Endothelial cell of umbilical vein (primary cell): ENCODE results near the gene CTNND2. TPM values are rescaled to one million over a fixed set of nuclear protein-coding genes. Genes with fewer than 3 reads are reported as not detected.

Experiments used
- BruUV-seq: library from RNA; stranded (reverse); fragments of 400-500 nt; replicated peaks from 2 replicates; lab custom pipeline; 2021; lab: Mats Ljungman, UMichigan
- CTCF ChIA-PET: fragments of 300-600, 350-600 bp; sonication (Branson Sonifier 250); formaldehyde crosslinking; loops from one replicate; lab custom pipeline; 2021; ENCODE audit warnings: antibody characterized with exemption, inconsistent platforms; lab: Charles Lee
- POLR2A ChIA-PET: fragments of 300-600, 350-600 bp; sonication (Branson Sonifier 250); formaldehyde crosslinking; loops from one replicate; lab custom pipeline; 2021; ENCODE audit warnings: antibody characterized with exemption, inconsistent platforms; lab: Charles Lee
- DNase-seq: peaks from one replicate; pipeline ENCODE4 v3.0.0-alpha.2; 2011; ENCODE audit warnings: low read depth, low spot score
- FAIRE-seq: peaks from 2 replicates; lab custom pipeline; 2011; peaks lifted over from hg19 to GRCh38; lab: Jason Lieb, UNC
- H2AFZ ChIP-seq: 2 replicates; pipeline ENCODE4 v1.6.0; 2012; ENCODE audit warnings: low read depth, low read length, control low read depth, inconsistent platforms
- H3K27ac ChIP-seq: 2 replicates; pipeline ENCODE4 v1.5.1; 2011; ENCODE audit warnings: low read depth, mild to moderate bottlenecking, control low read depth, low read length, moderate library complexity; ENCODE audit not compliant: insufficient read depth
- H3K27me3 ChIP-seq, 2 experiments: 2 replicates each; pipeline versions ENCODE4 v1.6.0 to v1.6.1; 2011; ENCODE audit warnings: low read length in 2 of 2, mixed read lengths in 1 of 2; ENCODE audit not compliant: control insufficient read depth in 2 of 2, insufficient read depth in 2 of 2
- H3K36me3 ChIP-seq, 2 experiments: 2 replicates in 1 of 2; 3 replicates in 1 of 2; pipeline ENCODE4 v1.5.1; 2011; ENCODE audit warnings: low read length in 2 of 2, mild to moderate bottlenecking in 1 of 2, moderate library complexity in 1 of 2; ENCODE audit not compliant: control insufficient read depth in 2 of 2, insufficient read depth in 2 of 2; ENCODE audit errors: extremely low read depth in 1 of 2
- H3K4me1 ChIP-seq: 3 replicates; pipeline ENCODE4 v1.5.1; 2011; ENCODE audit warnings: mild to moderate bottlenecking, low read length; ENCODE audit not compliant: control insufficient read depth, insufficient read depth; ENCODE audit errors: extremely low read depth
- H3K4me2 ChIP-seq: 2 replicates; pipeline ENCODE4 v1.6.1; 2011; ENCODE audit warnings: low read length, control low read depth, mixed read lengths; ENCODE audit not compliant: insufficient read depth
- H3K4me3 ChIP-seq, 3 experiments: fragments of 200-600 bp in 1 of 3; sonication (generic), shearing (Covaris generic) in 1 of 3; replicated peaks in 1 of 3; 2 replicates each; pipeline ENCODE4 v1.5.1; 2011 to 2016; ENCODE audit warnings: control low read depth in 3 of 3, low read length in 3 of 3, mild to moderate bottlenecking in 2 of 3, inconsistent platforms in 1 of 3, low read depth in 1 of 3, moderate library complexity in 1 of 3; ENCODE audit not compliant: insufficient read depth in 1 of 3
- H3K79me2 ChIP-seq: 2 replicates; pipeline ENCODE4 v1.6.0; 2012; ENCODE audit warnings: low read length, inconsistent platforms; ENCODE audit not compliant: control insufficient read depth, insufficient read depth
- H3K9ac ChIP-seq: replicated peaks from 2 replicates; pipeline ENCODE3; 2011; ENCODE audit warnings: low read length, control low read depth; ENCODE audit not compliant: insufficient read depth; ENCODE audit errors: extremely low read depth
- H3K9me1 ChIP-seq: replicated peaks from 3 replicates; pipeline ENCODE4 v1.6.0; 2011; ENCODE audit warnings: mild to moderate bottlenecking, low read length; ENCODE audit not compliant: control insufficient read depth, insufficient read depth; ENCODE audit errors: extremely low read depth
- H3K9me3 ChIP-seq: replicated peaks from 2 replicates; pipeline ENCODE4 v1.5.1; 2012; ENCODE audit warnings: low read length, inconsistent platforms; ENCODE audit not compliant: control insufficient read depth, insufficient read depth
- H4K20me1 ChIP-seq: replicated peaks from 2 replicates; pipeline ENCODE3; 2011; ENCODE audit warnings: mild to moderate bottlenecking, low read length; ENCODE audit not compliant: control insufficient read depth, insufficient read depth; ENCODE audit errors: extremely low read depth
- EZH2 ChIP-seq: IDR thresholded peaks from 2 replicates; pipeline ENCODE4 v1.6.1; 2012; ENCODE audit warnings: borderline replicate concordance, low read depth, mild to moderate bottlenecking, moderate library complexity, low read length, inconsistent platforms; ENCODE audit not compliant: severe bottlenecking
- FOS ChIP-seq: IDR thresholded peaks from 2 replicates; pipeline ENCODE4 v1.6.1; 2011; ENCODE audit warnings: mild to moderate bottlenecking, low read length, moderate library complexity, borderline replicate concordance; ENCODE audit not compliant: insufficient read depth
- GATA2 ChIP-seq: IDR thresholded peaks from 2 replicates; pipeline ENCODE4 v1.7.0; 2011; ENCODE audit warnings: low read depth, mild to moderate bottlenecking, moderate library complexity, mixed read lengths, low read length; ENCODE audit not compliant: insufficient read length, insufficient read depth
- JUN ChIP-seq: IDR thresholded peaks from 2 replicates; pipeline ENCODE4 v1.6.1; 2011; ENCODE audit warnings: borderline replicate concordance, low read depth; ENCODE audit not compliant: insufficient read length, insufficient read depth
- MYC ChIP-seq: IDR thresholded peaks from one replicate; pipeline ENCODE4 v1.6.1; 2011; ENCODE audit warnings: mild to moderate bottlenecking, low read depth, low read length
- POLR2A ChIP-seq: IDR thresholded peaks from 2 replicates; pipeline ENCODE4 v1.6.1; 2012; ENCODE audit warnings: low read depth, mild to moderate bottlenecking, control low read depth, low read length
- POLR2AphosphoS5 ChIP-seq: IDR thresholded peaks from 2 replicates; pipeline ENCODE4 v1.6.1; 2012; ENCODE audit warnings: low read depth, mild to moderate bottlenecking, control low read depth, low read length, moderate library complexity; ENCODE audit not compliant: insufficient read depth
- dilution Hi-C: fragments of 300-500 bp; cut with MboI; formaldehyde crosslinking; loops from one replicate; pipeline ENCODE4 v1.15.0; 2019; ENCODE audit warnings: low sequenced_read_pairs; ENCODE audit not compliant: extremely low pct_ligation_motif_present
- intact Hi-C: fragments of 100-400 bp; cut with micrococcal nuclease; formaldehyde crosslinking; loops from one replicate; pipeline ENCODE4 v1.10.0; 2022
- polyA plus RNA-seq, 4 experiments: library from polyadenylated mRNA; depleted of rRNA in 3 of 4; stranded (reverse) in 3 of 4; unstranded in 1 of 4; fragments of >200 nt; gene quantifications; 2 replicates each; pipeline versions ENCODE4 v1.2.1 to v1.2.3, GENCODE V29; 2011 to 2012; ENCODE audit warnings: missing spikeins in 1 of 4
- total RNA-seq: library from RNA; stranded (reverse); gene quantifications from 2 replicates; pipeline ENCODE4 v1.2.3, GENCODE V29; 2021
- TF ChIP-seq, protein P1 (sequence below): IDR thresholded peaks from 2 replicates; pipeline ENCODE4 v1.6.1; 2011; ENCODE audit not compliant: insufficient read depth, insufficient read length
- TF ChIP-seq, protein P2 (sequence below), 2 donors: IDR thresholded peaks; 1 replicate in 1 of 2; 2 replicates in 1 of 2; pipeline ENCODE4 v1.5.1; 2011; ENCODE audit warnings: low read length in 2 of 2, mild to moderate bottlenecking in 2 of 2, moderate library complexity in 2 of 2, control low read depth in 1 of 2, inconsistent platforms in 1 of 2, low read depth in 1 of 2; ENCODE audit not compliant: insufficient read depth in 1 of 2; ENCODE audit errors: extremely low read depth in 1 of 2

Gene CTNND2
- total and polyA plus RNA-seq, 2 donors (not counting 3 experiments of a cell fraction or from before 2014, with no cell fraction given): not detected

DNA sequence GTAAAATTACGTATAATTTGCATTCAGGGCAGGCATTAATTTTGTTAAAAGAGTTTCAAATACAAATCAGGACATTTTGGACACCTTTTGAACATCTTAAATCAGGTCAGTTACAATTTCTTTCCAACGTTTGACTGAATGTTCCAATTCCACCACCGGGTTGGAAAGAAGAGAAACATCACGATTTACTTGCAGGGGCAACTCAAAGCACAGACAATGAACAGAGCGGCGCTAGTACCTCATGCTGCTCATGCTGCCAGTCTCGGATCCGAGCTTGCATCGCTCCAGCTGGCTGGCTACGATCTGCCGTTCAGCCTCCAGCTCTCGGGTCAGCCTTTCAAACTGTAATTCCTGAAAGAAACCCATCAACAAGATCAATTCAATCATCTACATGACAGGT lies 339.5 kb downstream of the CTNND2 start:
- BruUV-seq: no TSS peak
- Histone ChIP-seq H2AFZ (no peak overlapping the region), H3K9me1 (no peaks in the 10 kb centered on the region), H3K36me3 (no peaks in the 10 kb centered on the region), H3K4me2 (no peak overlapping the region), H3K4me1 (no peaks in the 10 kb centered on the region), H3K27me3 (no peaks in the 10 kb centered on the region), H3K79me2 (no peaks in the 10 kb centered on the region), H3K4me3 (no peak overlapping the region), H3K9ac (no peak overlapping the region), H4K20me1 (no peaks in the 10 kb centered on the region), H3K9me3 (peaks cover 7% of the 10 kb centered on the region), H3K27ac (no peak overlapping the region)
- TF ChIP-seq GATA2 (no peak), POLR2AphosphoS5 (no peak), JUN (no peak), POLR2A (no peak), MYC (no peak), FOS (no peak), EZH2 (no peak)
- TF ChIP-seq, protein P1, sequence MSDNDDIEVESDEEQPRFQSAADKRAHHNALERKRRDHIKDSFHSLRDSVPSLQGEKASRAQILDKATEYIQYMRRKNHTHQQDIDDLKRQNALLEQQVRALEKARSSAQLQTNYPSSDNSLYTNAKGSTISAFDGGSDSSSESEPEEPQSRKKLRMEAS: no peak
- TF ChIP-seq, protein P2, sequence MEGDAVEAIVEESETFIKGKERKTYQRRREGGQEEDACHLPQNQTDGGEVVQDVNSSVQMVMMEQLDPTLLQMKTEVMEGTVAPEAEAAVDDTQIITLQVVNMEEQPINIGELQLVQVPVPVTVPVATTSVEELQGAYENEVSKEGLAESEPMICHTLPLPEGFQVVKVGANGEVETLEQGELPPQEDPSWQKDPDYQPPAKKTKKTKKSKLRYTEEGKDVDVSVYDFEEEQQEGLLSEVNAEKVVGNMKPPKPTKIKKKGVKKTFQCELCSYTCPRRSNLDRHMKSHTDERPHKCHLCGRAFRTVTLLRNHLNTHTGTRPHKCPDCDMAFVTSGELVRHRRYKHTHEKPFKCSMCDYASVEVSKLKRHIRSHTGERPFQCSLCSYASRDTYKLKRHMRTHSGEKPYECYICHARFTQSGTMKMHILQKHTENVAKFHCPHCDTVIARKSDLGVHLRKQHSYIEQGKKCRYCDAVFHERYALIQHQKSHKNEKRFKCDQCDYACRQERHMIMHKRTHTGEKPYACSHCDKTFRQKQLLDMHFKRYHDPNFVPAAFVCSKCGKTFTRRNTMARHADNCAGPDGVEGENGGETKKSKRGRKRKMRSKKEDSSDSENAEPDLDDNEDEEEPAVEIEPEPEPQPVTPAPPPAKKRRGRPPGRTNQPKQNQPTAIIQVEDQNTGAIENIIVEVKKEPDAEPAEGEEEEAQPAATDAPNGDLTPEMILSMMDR (IDR thresholded peaks at IDR 0.05; ENCODE audit: extremely low read depth in 1 of 2, insufficient read depth in 1 of 2, low read depth in 1 of 2, low read length in 2 of 2): no peak
- dilution Hi-C loops (no loop called here), intact Hi-C loops (no loop called here)
- ChIA-PET CTCF (no interaction called here), POLR2A (no interaction called here)
- DNase-seq (no peak), FAIRE-seq (no peak)
